ENCODE measurements around the gene RASGRF1.

DNA sequence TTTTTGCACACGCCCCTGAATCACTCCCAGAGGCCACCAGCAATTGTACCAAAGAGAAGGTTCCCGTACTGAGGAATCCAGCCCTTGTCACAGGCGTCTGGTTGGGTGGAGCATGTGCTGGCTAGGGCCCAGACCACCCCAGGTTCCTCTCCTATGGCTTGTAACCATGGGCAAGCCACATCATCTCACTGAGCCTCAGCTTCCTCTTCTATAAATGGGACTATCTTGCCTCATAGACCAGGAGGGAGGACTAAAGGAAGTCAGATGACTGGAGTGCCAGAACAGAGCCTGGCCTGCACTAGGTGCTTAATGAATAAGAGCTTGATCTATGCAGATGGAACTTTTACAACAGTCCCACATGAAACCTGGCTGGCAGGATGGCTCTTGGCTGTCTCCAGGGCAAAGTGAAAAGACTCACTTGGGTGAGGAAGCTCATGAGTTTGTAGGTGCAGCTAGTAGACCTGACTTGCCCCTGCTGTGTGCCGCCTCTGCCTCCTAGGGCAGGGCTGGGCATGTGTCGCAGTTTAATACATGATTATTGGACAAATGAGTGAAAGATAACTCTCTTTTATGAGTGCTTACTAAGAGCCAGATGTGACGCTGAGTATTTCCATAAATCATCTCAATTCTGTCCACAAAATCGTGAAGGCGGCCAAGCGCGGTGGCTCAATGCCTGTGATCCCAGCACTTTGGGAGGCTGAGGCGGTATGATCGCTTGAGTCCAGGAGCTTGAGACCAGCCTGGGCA, 175.1 kb downstream of the RASGRF1 start:
- TF ChIP-seq EP300 (IDR thresholded peaks at IDR 0.05) (no peak), POLR2A (IDR thresholded peaks at IDR 0.05) (no peak)
- TF ChIP-seq, protein P1, sequence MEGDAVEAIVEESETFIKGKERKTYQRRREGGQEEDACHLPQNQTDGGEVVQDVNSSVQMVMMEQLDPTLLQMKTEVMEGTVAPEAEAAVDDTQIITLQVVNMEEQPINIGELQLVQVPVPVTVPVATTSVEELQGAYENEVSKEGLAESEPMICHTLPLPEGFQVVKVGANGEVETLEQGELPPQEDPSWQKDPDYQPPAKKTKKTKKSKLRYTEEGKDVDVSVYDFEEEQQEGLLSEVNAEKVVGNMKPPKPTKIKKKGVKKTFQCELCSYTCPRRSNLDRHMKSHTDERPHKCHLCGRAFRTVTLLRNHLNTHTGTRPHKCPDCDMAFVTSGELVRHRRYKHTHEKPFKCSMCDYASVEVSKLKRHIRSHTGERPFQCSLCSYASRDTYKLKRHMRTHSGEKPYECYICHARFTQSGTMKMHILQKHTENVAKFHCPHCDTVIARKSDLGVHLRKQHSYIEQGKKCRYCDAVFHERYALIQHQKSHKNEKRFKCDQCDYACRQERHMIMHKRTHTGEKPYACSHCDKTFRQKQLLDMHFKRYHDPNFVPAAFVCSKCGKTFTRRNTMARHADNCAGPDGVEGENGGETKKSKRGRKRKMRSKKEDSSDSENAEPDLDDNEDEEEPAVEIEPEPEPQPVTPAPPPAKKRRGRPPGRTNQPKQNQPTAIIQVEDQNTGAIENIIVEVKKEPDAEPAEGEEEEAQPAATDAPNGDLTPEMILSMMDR (IDR thresholded peaks at IDR 0.05), result no peak
